ENCODE data around the gene ZNF747. TPM values are rescaled to one million over a fixed set of nuclear protein-coding genes. Genes with fewer than 3 reads are reported as not detected.

Gene ZNF747
- total RNA-seq, 1 donor from 2014 or later: 9.7 TPM

GRCh38 chr16:30482366-30482765, 52.3 kb downstream of the ZNF747 start:
- peaks cover 2% of the 10 kb centered on the region for H3K27me3 Mint-ChIP-seq (ENCODE audit: unreplicated experiment)
- no peak for TF ChIP-seq CTCF (IDR thresholded peaks at IDR 0.05; ENCODE audit: unreplicated experiment)

GRCh38 chr16:30481381-30481780, 53.3 kb downstream of the ZNF747 start:
- DNase-seq (ENCODE audit: low spot score): no peak
- Mint-ChIP-seq H3K9me3 (ENCODE audit: unreplicated experiment) (no peaks in the 10 kb centered on the region), H3K36me3 (ENCODE audit: low read depth, unreplicated experiment) (no peaks in the 10 kb centered on the region), H3K27me3 (ENCODE audit: unreplicated experiment) (peaks cover 2% of the 10 kb centered on the region), H3K4me3 (ENCODE audit: unreplicated experiment) (no peak overlapping the region), H3K27ac (ENCODE audit: unreplicated experiment) (no peak overlapping the region), H3K4me1 (ENCODE audit: unreplicated experiment) (peaks cover 4% of the 10 kb centered on the region)
- TF ChIP-seq CTCF (IDR thresholded peaks at IDR 0.05; ENCODE audit: unreplicated experiment): no peak

More at GRCh38 chr16:30482366-30482765, 52.3 kb downstream of the ZNF747 start:
- Mint-ChIP-seq H3K9me3 (ENCODE audit: unreplicated experiment) (no peaks in the 10 kb centered on the region), H3K4me1 (ENCODE audit: unreplicated experiment) (peaks cover 4% of the 10 kb centered on the region), H3K4me3 (ENCODE audit: unreplicated experiment) (no peak overlapping the region), H3K36me3 (ENCODE audit: low read depth, unreplicated experiment) (no peaks in the 10 kb centered on the region), H3K27ac (ENCODE audit: unreplicated experiment) (no peak overlapping the region)
- no peak for DNase-seq (ENCODE audit: low spot score)

Small RNA genes lying within 50 kb of the gene (microRNA-seq; reads per million reads assigned to microRNA genes)
- not detected for gene MIR4518 (ENCODE audit: unreplicated experiment)

Other genes starting within 250 kb of the ZNF747 start
- gene CD2BP2, start 179.6 kb downstream of the ZNF747 start, total RNA-seq (ENCODE audit: unreplicated experiment): 77.2 TPM
- 62.4 TPM for gene TBC1D10B, start 164.4 kb downstream of the ZNF747 start, total RNA-seq (ENCODE audit: unreplicated experiment)
- 0.85 TPM for gene MYL11, start 160.1 kb downstream of the ZNF747 start, total RNA-seq (ENCODE audit: unreplicated experiment)
- gene SEPTIN1, start 152.3 kb downstream of the ZNF747 start, total RNA-seq (ENCODE audit: unreplicated experiment): 1.6 TPM
- gene ZNF48, start 139.4 kb downstream of the ZNF747 start, total RNA-seq (ENCODE audit: unreplicated experiment): 40.4 TPM
- 16.3 TPM for gene ZNF771, start 127.3 kb downstream of the ZNF747 start, total RNA-seq (ENCODE audit: unreplicated experiment)
- gene DCTPP1, start 104.8 kb downstream of the ZNF747 start, total RNA-seq (ENCODE audit: unreplicated experiment): 61.1 TPM
- gene SEPHS2, start 89.0 kb downstream of the ZNF747 start, total RNA-seq (ENCODE audit: unreplicated experiment): 43.1 TPM
- not detected for gene ITGAL, start 62.1 kb downstream of the ZNF747 start, total RNA-seq (ENCODE audit: unreplicated experiment)
- 31.4 TPM for gene ZNF768, start 8.3 kb downstream of the ZNF747 start, total RNA-seq (ENCODE audit: unreplicated experiment)
- gene ZNF764, start 23.5 kb upstream of the ZNF747 start, total RNA-seq (ENCODE audit: unreplicated experiment): 13.8 TPM
- gene ZNF688, start 36.9 kb upstream of the ZNF747 start, total RNA-seq (ENCODE audit: unreplicated experiment): 9.6 TPM
- 33.5 TPM for gene ZNF785, start 50.8 kb upstream of the ZNF747 start, total RNA-seq (ENCODE audit: unreplicated experiment)
- 12.0 TPM for gene ZNF689, start 75.5 kb upstream of the ZNF747 start, total RNA-seq (ENCODE audit: unreplicated experiment)
- gene PRR14, start 116.1 kb upstream of the ZNF747 start, total RNA-seq (ENCODE audit: unreplicated experiment): 45.3 TPM
- 60.9 TPM for gene FBRS, start 123.6 kb upstream of the ZNF747 start, total RNA-seq (ENCODE audit: unreplicated experiment)
- gene SRCAP, start 164.3 kb upstream of the ZNF747 start, total RNA-seq (ENCODE audit: unreplicated experiment): 62.2 TPM
- 27.5 TPM for gene PHKG2, start 213.6 kb upstream of the ZNF747 start, total RNA-seq (ENCODE audit: unreplicated experiment)
- 5.2 TPM for gene CFAP119, start 227.2 kb upstream of the ZNF747 start, total RNA-seq (ENCODE audit: unreplicated experiment)
- 108 TPM for gene RNF40, start 227.5 kb upstream of the ZNF747 start, total RNA-seq (ENCODE audit: unreplicated experiment)